Lower lobe of right lung (tissue), 2 donors: ENCODE data around the gene CRLF3. TPM values are rescaled to one million over a fixed set of nuclear protein-coding genes. Genes with fewer than 3 reads are reported as not detected.
A peak's percentile ranks its signal among the peaks of the same experiment; 100 is the strongest.

Source experiments
- ATAC-seq, 2 donors: fragments of 200-7000 bp; cut with Tn5 transposase; one replicate each; pipeline ENCODE4 v1.9.1; 2020 to 2022; ENCODE audit warnings: mild to moderate bottlenecking in 2 of 2, moderate library complexity in 2 of 2
- DNase-seq: peaks from one replicate; pipeline ENCODE4 v3.0.0-alpha.2; 2020
- H3K27ac ChIP-seq: fragments of 200-600 bp; one replicate; pipeline ENCODE4 v1.8.0; 2022
- H3K27me3 ChIP-seq: fragments of 200-600 bp; one replicate; pipeline ENCODE4 v1.8.0; 2022; ENCODE audit warnings: low read depth
- H3K36me3 ChIP-seq: fragments of 200-600 bp; one replicate; pipeline ENCODE4 v1.8.0; 2022; ENCODE audit warnings: mild to moderate bottlenecking
- H3K4me1 ChIP-seq: fragments of 200-600 bp; one replicate; pipeline ENCODE4 v1.8.0; 2022
- H3K4me3 ChIP-seq: fragments of 200-600 bp; one replicate; pipeline ENCODE4 v1.8.0; 2022; ENCODE audit warnings: mild to moderate bottlenecking
- H3K9me3 ChIP-seq: fragments of 200-600 bp; one replicate; pipeline ENCODE4 v1.8.0; 2022
- CTCF ChIP-seq: fragments of 200-600 bp; IDR thresholded peaks from one replicate; pipeline ENCODE4 v1.8.0; 2022; ENCODE audit warnings: antibody characterized with exemption, mild to moderate bottlenecking
- intact Hi-C: fragments of 100-400 bp; cut with DNase I; formaldehyde crosslinking; loops from one replicate; pipeline ENCODE4 v1.11.0; 2022
- total RNA-seq: library from RNA; stranded (reverse); fragmentation: NEBNext Ultra II Directional; extraction: Animal tissue kit (Norgen Biotek cat#: 25700); gene quantifications from one replicate; pipeline ENCODE4 v1.2.1, GENCODE V29; 2021
- donor health status: DM: no; HTN: yes; CAD: no; lungs with severe emphysema.

Gene CRLF3
- total RNA-seq, 1 donor from 2014 or later: 26.6 TPM

GRCh38 chr17:30796016-30796415, 28.5 kb downstream of the CRLF3 start:
- peaks cover 96% of the 10 kb centered on the region for H3K36me3 ChIP-seq
- ATAC-seq: no peak

GRCh38 chr17:30794372-30794771, 30.1 kb downstream of the CRLF3 start:
- intact Hi-C loops: no loop called here
- Histone ChIP-seq H3K36me3 (peaks cover 96% of the 10 kb centered on the region), H3K4me3 (no peak overlapping the region), H3K27ac (no peak overlapping the region), H3K4me1 (no peaks in the 10 kb centered on the region), H3K27me3 (no peaks in the 10 kb centered on the region), H3K9me3 (no peaks in the 10 kb centered on the region)
- TF ChIP-seq CTCF: no peak
- ATAC-seq (no peak), DNase-seq (no peak)

More at GRCh38 chr17:30796016-30796415, 28.5 kb downstream of the CRLF3 start:
- H3K4me3 ChIP-seq: no peak overlapping the region
- intact Hi-C loops: no loop called here
- no peaks in the 10 kb centered on the region for H3K9me3 ChIP-seq
- no peak for DNase-seq
- no peaks in the 10 kb centered on the region for H3K27me3 ChIP-seq
- TF ChIP-seq CTCF: no peak
- H3K27ac ChIP-seq: no peak overlapping the region
- no peaks in the 10 kb centered on the region for H3K4me1 ChIP-seq

GRCh38 chr17:30793282-30793977, 31.1 kb downstream of the CRLF3 start:
- TF ChIP-seq CTCF: no peak
- Histone ChIP-seq H3K27me3 (no peaks in the 10 kb centered on the region), H3K4me1 (no peaks in the 10 kb centered on the region), H3K36me3 (peaks cover 94% of the 10 kb centered on the region), H3K9me3 (no peaks in the 10 kb centered on the region), H3K4me3 (no peak overlapping the region), H3K27ac (no peak overlapping the region)
- DNase-seq (no peak), ATAC-seq (no peak)
- intact Hi-C loops: no loop called here

- intact Hi-C loops: no loop called here
- ATAC-seq (no peak), DNase-seq (no peak)
- H3K27ac ChIP-seq: no peak overlapping the region
- H3K4me1 ChIP-seq: no peaks in the 10 kb centered on the region
- no peaks in the 10 kb centered on the region for H3K9me3 ChIP-seq
- H3K27me3 ChIP-seq: no peaks in the 10 kb centered on the region
- H3K36me3 ChIP-seq: peaks cover 94% of the 10 kb centered on the region
- no peak for TF ChIP-seq CTCF
- no peak overlapping the region for H3K4me3 ChIP-seq
Measured at GRCh38 chr17:30790279-30790678, 34.2 kb downstream of the CRLF3 start.

GRCh38 chr17:30788918-30789317, 35.6 kb downstream of the CRLF3 start:
- TF ChIP-seq CTCF: no peak
- Histone ChIP-seq H3K4me3 (no peak overlapping the region), H3K4me1 (no peaks in the 10 kb centered on the region), H3K9me3 (no peaks in the 10 kb centered on the region), H3K36me3 (peaks cover 94% of the 10 kb centered on the region), H3K27ac (no peak overlapping the region), H3K27me3 (no peaks in the 10 kb centered on the region)
- ATAC-seq: peak in 1 of 2 donors; percentile 47
- intact Hi-C loops: no loop called here
- no peak for DNase-seq
